BJ (cell line): ENCODE results near the gene SNX4. TPM values are rescaled to one million over a fixed set of nuclear protein-coding genes. Genes with fewer than 3 reads are reported as not detected.

ENCODE experiments used
- CTCF ChIA-PET: fragments of 350-600 bp; formaldehyde crosslinking; extraction: SDS; loops from one replicate; lab custom pipeline; 2021; ENCODE audit warnings: antibody characterized with exemption, inconsistent platforms; lab: Yijun Ruan, JAX
- POLR2A ChIA-PET: fragments of 300-600 bp; sonication (Branson Sonifier 250); formaldehyde crosslinking; extraction: SDS; loops from one replicate; lab custom pipeline; 2021; ENCODE audit warnings: antibody characterized with exemption; lab: Charles Lee
- DNase-seq: peaks from one replicate; pipeline ENCODE4 v3.0.0-alpha.2; 2011; ENCODE audit warnings: low read depth
- H3K27me3 ChIP-seq: 2 replicates; pipeline ENCODE4 v1.6.0; 2011; ENCODE audit warnings: low read length; ENCODE audit not compliant: control insufficient read depth, insufficient read depth
- H3K36me3 ChIP-seq: 2 replicates; pipeline ENCODE4 v1.5.1; 2011; ENCODE audit warnings: low read length; ENCODE audit not compliant: control insufficient read depth, insufficient read depth
- H3K4me3 ChIP-seq: 2 replicates; pipeline ENCODE4 v1.5.1; 2011; ENCODE audit warnings: low read depth, mild to moderate bottlenecking, control low read depth, low read length
- CTCF ChIP-seq: IDR thresholded peaks from 2 replicates; pipeline ENCODE4 v1.5.1; 2011; ENCODE audit warnings: low read depth, mild to moderate bottlenecking, control low read depth, inconsistent platforms, low read length, moderate library complexity; ENCODE audit not compliant: insufficient read depth
- polyA plus RNA-seq: library from polyadenylated mRNA; depleted of rRNA; stranded (reverse); fragments of >200 nt; gene quantifications from 2 replicates; pipeline ENCODE4 v1.2.3, GENCODE V29; 2011

The SNX4 gene
- polyA plus RNA-seq, 1 experiment = 6.4 TPM

GRCh38 chr3:125515421-125515820 lies 4.6 kb downstream of the SNX4 start:
- no peak for TF ChIP-seq CTCF
- DNase-seq = no peak
- Histone ChIP-seq H3K36me3 (peaks cover 6% of the 10 kb centered on the region; the same call in 1 of the 2 replicates), H3K4me3 (no peak overlapping the region), H3K27me3 (no peaks in the 10 kb centered on the region)
- POLR2A ChIA-PET = no interaction called here
- CTCF ChIA-PET = interaction anchor here (0.9 kb wide), 1 partner anchor 15 kb away, joined by 3 read pairs; no protein-coding TSS in a partner anchor

- CTCF ChIA-PET = no interaction called here
- no peak for DNase-seq
- TF ChIP-seq CTCF = no peak
- H3K27me3 ChIP-seq = no peaks in the 10 kb centered on the region
- H3K36me3 ChIP-seq = peaks cover 6% of the 10 kb centered on the region; the same call in 1 of the 2 replicates
- POLR2A ChIA-PET = no interaction called here
- no peak overlapping the region for H3K4me3 ChIP-seq
Observed at GRCh38 chr3:125513490-125514115, 6.4 kb downstream of the SNX4 start.

GRCh38 chr3:125512135-125512920 lies 7.7 kb downstream of the SNX4 start:
- DNase-seq = no peak
- Histone ChIP-seq H3K36me3 (peaks cover 6% of the 10 kb centered on the region; the same call in 1 of the 2 replicates), H3K27me3 (no peaks in the 10 kb centered on the region), H3K4me3 (no peak overlapping the region)
- no peak for TF ChIP-seq CTCF
- POLR2A ChIA-PET = no interaction called here
- CTCF ChIA-PET = interaction anchor here (0.7 kb wide), 1 partner anchor 12 kb away, joined by 5 read pairs; no protein-coding TSS in a partner anchor

GRCh38 chr3:125511420-125512118 lies 8.4 kb downstream of the SNX4 start:
- DNase-seq = no peak
- ChIA-PET CTCF (interaction anchor here (0.7 kb wide), 1 partner anchor 13 kb away, joined by 5 read pairs; no protein-coding TSS in a partner anchor), POLR2A (no interaction called here)
- no peak for TF ChIP-seq CTCF
- Histone ChIP-seq H3K36me3 (peaks cover 8% of the 10 kb centered on the region; the same call in 1 of the 2 replicates), H3K27me3 (no peaks in the 10 kb centered on the region), H3K4me3 (no peak overlapping the region)

GRCh38 chr3:125507128-125507527 lies 12.9 kb downstream of the SNX4 start:
- TF ChIP-seq CTCF = no peak
- Histone ChIP-seq H3K27me3 (no peaks in the 10 kb centered on the region), H3K4me3 (no peak overlapping the region), H3K36me3 (peaks cover 4% of the 10 kb centered on the region; the same call in 1 of the 2 replicates)
- no peak for DNase-seq
- POLR2A ChIA-PET = no interaction called here
- CTCF ChIA-PET = no interaction called here
